Endothelial cell of umbilical vein (primary cell): ENCODE results near the gene MTFR1L. TPM values are rescaled to one million over a fixed set of nuclear protein-coding genes. Genes with fewer than 3 reads are reported as not detected.

Experiments used
- BruUV-seq: library from RNA; stranded (reverse); fragments of 400-500 nt; replicated peaks from 2 replicates; lab custom pipeline; 2021; lab: Mats Ljungman, UMichigan
- CTCF ChIA-PET: fragments of 300-600, 350-600 bp; sonication (Branson Sonifier 250); formaldehyde crosslinking; loops from one replicate; lab custom pipeline; 2021; ENCODE audit warnings: antibody characterized with exemption, inconsistent platforms; lab: Charles Lee
- POLR2A ChIA-PET: fragments of 300-600, 350-600 bp; sonication (Branson Sonifier 250); formaldehyde crosslinking; loops from one replicate; lab custom pipeline; 2021; ENCODE audit warnings: antibody characterized with exemption, inconsistent platforms; lab: Charles Lee
- DNase-seq: peaks from one replicate; pipeline ENCODE4 v3.0.0-alpha.2; 2011; ENCODE audit warnings: low read depth, low spot score
- FAIRE-seq: peaks from 2 replicates; lab custom pipeline; 2011; peaks lifted over from hg19 to GRCh38; lab: Jason Lieb, UNC
- H2AFZ ChIP-seq: 2 replicates; pipeline ENCODE4 v1.6.0; 2012; ENCODE audit warnings: low read depth, low read length, control low read depth, inconsistent platforms
- H3K27ac ChIP-seq: 2 replicates; pipeline ENCODE4 v1.5.1; 2011; ENCODE audit warnings: low read depth, mild to moderate bottlenecking, control low read depth, low read length, moderate library complexity; ENCODE audit not compliant: insufficient read depth
- H3K27me3 ChIP-seq, 2 experiments: 2 replicates each; pipeline versions ENCODE4 v1.6.0 to v1.6.1; 2011; ENCODE audit warnings: low read length in 2 of 2, mixed read lengths in 1 of 2; ENCODE audit not compliant: control insufficient read depth in 2 of 2, insufficient read depth in 2 of 2
- H3K36me3 ChIP-seq, 2 experiments: 2 replicates in 1 of 2; 3 replicates in 1 of 2; pipeline ENCODE4 v1.5.1; 2011; ENCODE audit warnings: low read length in 2 of 2, mild to moderate bottlenecking in 1 of 2, moderate library complexity in 1 of 2; ENCODE audit not compliant: control insufficient read depth in 2 of 2, insufficient read depth in 2 of 2; ENCODE audit errors: extremely low read depth in 1 of 2
- H3K4me1 ChIP-seq: 3 replicates; pipeline ENCODE4 v1.5.1; 2011; ENCODE audit warnings: mild to moderate bottlenecking, low read length; ENCODE audit not compliant: control insufficient read depth, insufficient read depth; ENCODE audit errors: extremely low read depth
- H3K4me2 ChIP-seq: 2 replicates; pipeline ENCODE4 v1.6.1; 2011; ENCODE audit warnings: low read length, control low read depth, mixed read lengths; ENCODE audit not compliant: insufficient read depth
- H3K4me3 ChIP-seq, 3 experiments: fragments of 200-600 bp in 1 of 3; sonication (generic), shearing (Covaris generic) in 1 of 3; replicated peaks in 1 of 3; 2 replicates each; pipeline ENCODE4 v1.5.1; 2011 to 2016; ENCODE audit warnings: control low read depth in 3 of 3, low read length in 3 of 3, mild to moderate bottlenecking in 2 of 3, inconsistent platforms in 1 of 3, low read depth in 1 of 3, moderate library complexity in 1 of 3; ENCODE audit not compliant: insufficient read depth in 1 of 3
- H3K79me2 ChIP-seq: 2 replicates; pipeline ENCODE4 v1.6.0; 2012; ENCODE audit warnings: low read length, inconsistent platforms; ENCODE audit not compliant: control insufficient read depth, insufficient read depth
- H3K9ac ChIP-seq: replicated peaks from 2 replicates; pipeline ENCODE3; 2011; ENCODE audit warnings: low read length, control low read depth; ENCODE audit not compliant: insufficient read depth; ENCODE audit errors: extremely low read depth
- H3K9me1 ChIP-seq: replicated peaks from 3 replicates; pipeline ENCODE4 v1.6.0; 2011; ENCODE audit warnings: mild to moderate bottlenecking, low read length; ENCODE audit not compliant: control insufficient read depth, insufficient read depth; ENCODE audit errors: extremely low read depth
- H3K9me3 ChIP-seq: replicated peaks from 2 replicates; pipeline ENCODE4 v1.5.1; 2012; ENCODE audit warnings: low read length, inconsistent platforms; ENCODE audit not compliant: control insufficient read depth, insufficient read depth
- H4K20me1 ChIP-seq: replicated peaks from 2 replicates; pipeline ENCODE3; 2011; ENCODE audit warnings: mild to moderate bottlenecking, low read length; ENCODE audit not compliant: control insufficient read depth, insufficient read depth; ENCODE audit errors: extremely low read depth
- EZH2 ChIP-seq: IDR thresholded peaks from 2 replicates; pipeline ENCODE4 v1.6.1; 2012; ENCODE audit warnings: borderline replicate concordance, low read depth, mild to moderate bottlenecking, moderate library complexity, low read length, inconsistent platforms; ENCODE audit not compliant: severe bottlenecking
- FOS ChIP-seq: IDR thresholded peaks from 2 replicates; pipeline ENCODE4 v1.6.1; 2011; ENCODE audit warnings: mild to moderate bottlenecking, low read length, moderate library complexity, borderline replicate concordance; ENCODE audit not compliant: insufficient read depth
- GATA2 ChIP-seq: IDR thresholded peaks from 2 replicates; pipeline ENCODE4 v1.7.0; 2011; ENCODE audit warnings: low read depth, mild to moderate bottlenecking, moderate library complexity, mixed read lengths, low read length; ENCODE audit not compliant: insufficient read length, insufficient read depth
- JUN ChIP-seq: IDR thresholded peaks from 2 replicates; pipeline ENCODE4 v1.6.1; 2011; ENCODE audit warnings: borderline replicate concordance, low read depth; ENCODE audit not compliant: insufficient read length, insufficient read depth
- MYC ChIP-seq: IDR thresholded peaks from one replicate; pipeline ENCODE4 v1.6.1; 2011; ENCODE audit warnings: mild to moderate bottlenecking, low read depth, low read length
- POLR2A ChIP-seq: IDR thresholded peaks from 2 replicates; pipeline ENCODE4 v1.6.1; 2012; ENCODE audit warnings: low read depth, mild to moderate bottlenecking, control low read depth, low read length
- POLR2AphosphoS5 ChIP-seq: IDR thresholded peaks from 2 replicates; pipeline ENCODE4 v1.6.1; 2012; ENCODE audit warnings: low read depth, mild to moderate bottlenecking, control low read depth, low read length, moderate library complexity; ENCODE audit not compliant: insufficient read depth
- dilution Hi-C: fragments of 300-500 bp; cut with MboI; formaldehyde crosslinking; loops from one replicate; pipeline ENCODE4 v1.15.0; 2019; ENCODE audit warnings: low sequenced_read_pairs; ENCODE audit not compliant: extremely low pct_ligation_motif_present
- intact Hi-C: fragments of 100-400 bp; cut with micrococcal nuclease; formaldehyde crosslinking; loops from one replicate; pipeline ENCODE4 v1.10.0; 2022
- polyA plus RNA-seq, 4 experiments: library from polyadenylated mRNA; depleted of rRNA in 3 of 4; stranded (reverse) in 3 of 4; unstranded in 1 of 4; fragments of >200 nt; gene quantifications; 2 replicates each; pipeline versions ENCODE4 v1.2.1 to v1.2.3, GENCODE V29; 2011 to 2012; ENCODE audit warnings: missing spikeins in 1 of 4
- total RNA-seq: library from RNA; stranded (reverse); gene quantifications from 2 replicates; pipeline ENCODE4 v1.2.3, GENCODE V29; 2021
- TF ChIP-seq, protein P1 (sequence below): IDR thresholded peaks from 2 replicates; pipeline ENCODE4 v1.6.1; 2011; ENCODE audit not compliant: insufficient read depth, insufficient read length
- TF ChIP-seq, protein P2 (sequence below), 2 donors: IDR thresholded peaks; 1 replicate in 1 of 2; 2 replicates in 1 of 2; pipeline ENCODE4 v1.5.1; 2011; ENCODE audit warnings: low read length in 2 of 2, mild to moderate bottlenecking in 2 of 2, moderate library complexity in 2 of 2, control low read depth in 1 of 2, inconsistent platforms in 1 of 2, low read depth in 1 of 2; ENCODE audit not compliant: insufficient read depth in 1 of 2; ENCODE audit errors: extremely low read depth in 1 of 2

MTFR1L gene
- total and polyA plus RNA-seq, 2 donors (not counting 3 experiments of a cell fraction or from before 2014, with no cell fraction given) = 34.8 to 45.5 TPM

DNA sequence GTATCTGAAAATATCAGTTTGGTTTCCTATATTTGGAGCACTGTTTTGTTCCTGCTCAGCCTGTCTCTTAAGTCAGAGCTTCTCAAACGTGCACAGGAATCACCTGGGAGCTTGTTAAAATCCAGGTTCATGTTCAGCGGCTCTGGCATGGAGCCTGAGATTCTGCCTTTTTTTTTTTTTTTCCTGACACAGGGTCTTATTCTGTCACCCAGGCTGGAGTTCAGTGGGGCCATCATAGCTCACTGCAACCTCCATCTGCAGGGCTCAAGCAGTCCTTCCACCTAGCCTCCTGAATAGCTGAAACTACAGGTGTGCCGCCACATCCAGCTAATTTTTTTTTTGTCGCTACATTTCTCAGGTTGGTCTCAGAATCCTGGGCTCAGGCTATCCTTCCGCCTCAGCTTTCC is 32.0 kb upstream of the MTFR1L start:
- Histone ChIP-seq H3K79me2 (no peaks in the 10 kb centered on the region), H3K4me3 (no peak overlapping the region), H3K4me1 (no peaks in the 10 kb centered on the region), H3K9me1 (no peaks in the 10 kb centered on the region), H3K4me2 (no peak overlapping the region), H4K20me1 (no peaks in the 10 kb centered on the region), H3K27ac (no peak overlapping the region), H2AFZ (no peak overlapping the region), H3K36me3 (no peaks in the 10 kb centered on the region), H3K9me3 (no peaks in the 10 kb centered on the region), H3K9ac (no peak overlapping the region), H3K27me3 (no peaks in the 10 kb centered on the region)
- dilution Hi-C loops = no loop called here
- FAIRE-seq = no peak
- intact Hi-C loops = no loop called here
- BruUV-seq = no TSS peak
- POLR2A ChIA-PET = interaction anchor here (0.5 kb wide), 1 partner anchor 180 kb away, joined by 4 read pairs; no protein-coding TSS in a partner anchor
- DNase-seq = no peak
- TF ChIP-seq, protein P1, sequence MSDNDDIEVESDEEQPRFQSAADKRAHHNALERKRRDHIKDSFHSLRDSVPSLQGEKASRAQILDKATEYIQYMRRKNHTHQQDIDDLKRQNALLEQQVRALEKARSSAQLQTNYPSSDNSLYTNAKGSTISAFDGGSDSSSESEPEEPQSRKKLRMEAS = no peak
- TF ChIP-seq GATA2 (no peak), JUN (no peak), MYC (no peak), EZH2 (no peak), FOS (no peak), POLR2AphosphoS5 (no peak), POLR2A (no peak)
- TF ChIP-seq, protein P2, sequence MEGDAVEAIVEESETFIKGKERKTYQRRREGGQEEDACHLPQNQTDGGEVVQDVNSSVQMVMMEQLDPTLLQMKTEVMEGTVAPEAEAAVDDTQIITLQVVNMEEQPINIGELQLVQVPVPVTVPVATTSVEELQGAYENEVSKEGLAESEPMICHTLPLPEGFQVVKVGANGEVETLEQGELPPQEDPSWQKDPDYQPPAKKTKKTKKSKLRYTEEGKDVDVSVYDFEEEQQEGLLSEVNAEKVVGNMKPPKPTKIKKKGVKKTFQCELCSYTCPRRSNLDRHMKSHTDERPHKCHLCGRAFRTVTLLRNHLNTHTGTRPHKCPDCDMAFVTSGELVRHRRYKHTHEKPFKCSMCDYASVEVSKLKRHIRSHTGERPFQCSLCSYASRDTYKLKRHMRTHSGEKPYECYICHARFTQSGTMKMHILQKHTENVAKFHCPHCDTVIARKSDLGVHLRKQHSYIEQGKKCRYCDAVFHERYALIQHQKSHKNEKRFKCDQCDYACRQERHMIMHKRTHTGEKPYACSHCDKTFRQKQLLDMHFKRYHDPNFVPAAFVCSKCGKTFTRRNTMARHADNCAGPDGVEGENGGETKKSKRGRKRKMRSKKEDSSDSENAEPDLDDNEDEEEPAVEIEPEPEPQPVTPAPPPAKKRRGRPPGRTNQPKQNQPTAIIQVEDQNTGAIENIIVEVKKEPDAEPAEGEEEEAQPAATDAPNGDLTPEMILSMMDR (IDR thresholded peaks at IDR 0.05; ENCODE audit: extremely low read depth in 1 of 2, insufficient read depth in 1 of 2, low read depth in 1 of 2, low read length in 2 of 2) = no peak
- CTCF ChIA-PET = interaction anchor here (0.9 kb wide), 1 partner anchor 12 kb away, joined by 3 read pairs; the partner anchor contains the start of gene SELENON
